HepG2 (cell line): ENCODE results near the gene AHSG. TPM values are rescaled to one million over a fixed set of nuclear protein-coding genes. Genes with fewer than 3 reads are reported as not detected.

Experiments
- AGO1 ChIP-seq: fragments of 200-400 bp; formaldehyde crosslinking; IDR thresholded peaks from 2 replicates; pipeline ENCODE4 v1.6.1; 2017; ENCODE audit warnings: mild to moderate bottlenecking, low read depth, low read length, moderate library complexity; ENCODE audit not compliant: poor library complexity, severe bottlenecking
- ATAD3A ChIP-seq: sonication (generic); formaldehyde crosslinking; IDR thresholded peaks from 2 replicates; pipeline ENCODE4 v1.4.0; 2020; ENCODE audit warnings: missing genetic modification reagents
- CEBPG ChIP-seq: IDR thresholded peaks from 2 replicates; pipeline ENCODE4 v1.6.1; 2016
- CHCHD3 ChIP-seq: sonication (generic); formaldehyde crosslinking; IDR thresholded peaks from 2 replicates; pipeline ENCODE4 v1.8.0; 2022; ENCODE audit warnings: mild to moderate bottlenecking, missing genetic modification reagents, moderate library complexity
- DRAP1 ChIP-seq: IDR thresholded peaks from 2 replicates; pipeline ENCODE4 v1.6.1; 2016; ENCODE audit warnings: missing genetic modification reagents, missing compliant biosample characterization
- HIC2 ChIP-seq: sonication (generic); formaldehyde crosslinking; IDR thresholded peaks from 2 replicates; pipeline ENCODE4 v1.9.0; 2022; ENCODE audit warnings: low read depth, missing genetic modification reagents
- KLF12 ChIP-seq: sonication (generic); formaldehyde crosslinking; IDR thresholded peaks from 2 replicates; pipeline ENCODE4 v1.4.0; 2020; ENCODE audit warnings: missing genetic modification reagents, borderline replicate concordance
- MTF1 ChIP-seq: sonication (generic); formaldehyde crosslinking; IDR thresholded peaks from 2 replicates; pipeline ENCODE4 v1.5.0; 2020; ENCODE audit warnings: missing genetic modification reagents
- NCOA1 ChIP-seq: sonication (generic); formaldehyde crosslinking; IDR thresholded peaks from 2 replicates; pipeline ENCODE4 v1.9.0; 2021; ENCODE audit warnings: missing genetic modification reagents
- PRMT3 ChIP-seq: sonication (generic); formaldehyde crosslinking; IDR thresholded peaks from 2 replicates; pipeline ENCODE4 v1.8.1; 2022; ENCODE audit warnings: low read depth, mild to moderate bottlenecking, moderate library complexity, missing genetic modification reagents, borderline replicate concordance
- RCOR2 ChIP-seq: IDR thresholded peaks from 2 replicates; pipeline ENCODE4 v1.6.1; 2016; ENCODE audit warnings: missing biosample characterization, missing genetic modification reagents
- RFX5 ChIP-seq: IDR thresholded peaks from 2 replicates; pipeline ENCODE4 v1.6.1; 2011; ENCODE audit warnings: low read depth, low read length, improper control_type of control experiment
- RXRB ChIP-seq: IDR thresholded peaks from 2 replicates; pipeline ENCODE4 v1.6.1; 2016; ENCODE audit warnings: borderline replicate concordance, missing genetic modification reagents, missing compliant biosample characterization
- SIN3A ChIP-seq: IDR thresholded peaks from 2 replicates; pipeline ENCODE4 v1.6.1; 2011; ENCODE audit warnings: low read depth, mild to moderate bottlenecking, control low read depth, low read length, borderline replicate concordance
- TRIM24 ChIP-seq: sonication (generic); formaldehyde crosslinking; IDR thresholded peaks from 2 replicates; pipeline ENCODE4 v1.8.0; 2022; ENCODE audit warnings: mild to moderate bottlenecking, missing genetic modification reagents
- ZFP91 ChIP-seq: sonication (generic); formaldehyde crosslinking; IDR thresholded peaks from 2 replicates; pipeline ENCODE4 v1.9.0; 2022; ENCODE audit warnings: missing genetic modification reagents, mild to moderate bottlenecking, borderline replicate concordance
- ZNF24 ChIP-seq: fragments of 450-650 bp; IDR thresholded peaks from 2 replicates; pipeline ENCODE4 v1.6.1; 2017; ENCODE audit warnings: antibody characterized with exemption, mild to moderate bottlenecking
- ZNF256 ChIP-seq: sonication (generic); formaldehyde crosslinking; conservative IDR thresholded peaks from 2 replicates; pipeline ENCODE4 v1.4.0; 2020; ENCODE audit warnings: missing genetic modification reagents
- ZNF263 ChIP-seq: sonication (generic); formaldehyde crosslinking; IDR thresholded peaks from 2 replicates; pipeline ENCODE4 v1.4.0; 2020; ENCODE audit warnings: missing genetic modification reagents
- ZNF274 ChIP-seq: sonication (generic); formaldehyde crosslinking; IDR thresholded peaks from 2 replicates; pipeline ENCODE4 v1.5.1; 2020; ENCODE audit warnings: mild to moderate bottlenecking, missing genetic modification reagents
- ZNF441 ChIP-seq: sonication (generic); formaldehyde crosslinking; IDR thresholded peaks from 2 replicates; pipeline ENCODE4 v1.7.0; 2021; ENCODE audit warnings: missing genetic modification reagents, borderline replicate concordance
- ZNF460 ChIP-seq: sonication (generic); formaldehyde crosslinking; IDR thresholded peaks from 2 replicates; pipeline ENCODE4 v1.5.1; 2020; ENCODE audit warnings: missing genetic modification reagents, mild to moderate bottlenecking, borderline replicate concordance
- ZNF570 ChIP-seq: sonication (generic); formaldehyde crosslinking; IDR thresholded peaks from 2 replicates; pipeline ENCODE4 v1.4.0; 2020; ENCODE audit warnings: mild to moderate bottlenecking, missing genetic modification reagents, borderline replicate concordance
- ZNF674 ChIP-seq: sonication (generic); formaldehyde crosslinking; IDR thresholded peaks from 2 replicates; pipeline ENCODE4 v1.5.0; 2020; ENCODE audit warnings: low read depth, mild to moderate bottlenecking, missing genetic modification reagents
- ZNF740 ChIP-seq: sonication (generic); formaldehyde crosslinking; IDR thresholded peaks from 2 replicates; pipeline ENCODE4 v1.4.0; 2020; ENCODE audit warnings: missing genetic modification reagents
- polyA plus RNA-seq, 8 experiments: library from polyadenylated mRNA; depleted of rRNA in 3 of 8; stranded (reverse) in 7 of 8; unstranded in 1 of 8; fragments of >200 nt; fragmentation: Illumina TruSeq in 4 of 8; extraction: Trizol in 4 of 8; gene quantifications; 2 replicates each; pipeline versions ENCODE4 v1.2.1 to v1.2.3, GENCODE V29; 2011 to 2016; ENCODE audit warnings: low read depth in 4 of 8, missing spikeins in 1 of 8, mixed read lengths in 1 of 8; ENCODE audit not compliant: insufficient read depth in 1 of 8
- total RNA-seq, 5 experiments: library from RNA; depleted of rRNA; stranded (reverse); fragments of >200 nt; fragmentation: Illumina TruSeq; extraction: Trizol; gene quantifications; 2 replicates each; pipeline ENCODE4 v1.2.3, GENCODE V29; 2016; ENCODE audit warnings: low read depth in 1 of 5
- TF ChIP-seq, protein P1 (sequence below): sonication (generic); formaldehyde crosslinking; IDR thresholded peaks from 2 replicates; pipeline ENCODE4 v1.4.0; 2020; ENCODE audit warnings: mild to moderate bottlenecking, missing genetic modification reagents

AHSG gene
- total and polyA plus RNA-seq, 2 of the 13 experiments (the other 11 are each of a cell fraction or from before 2014, with no cell fraction given), result 2,043 to 19,152 TPM

- TF ChIP-seq ZNF24 (no peak), AGO1 (peak; percentile 92), ZNF570 (CRISPR knock-in tag) (no peak), DRAP1 (no peak), SIN3A (no peak), ZNF740 (CRISPR knock-in tag) (no peak; the same call in 1 of the 2 replicates), ZNF674 (CRISPR knock-in tag) (0 out of 2 replicates have a peak, but pooled peaks have one; percentile 48), RXRB (CRISPR knock-in tag) (0 out of 2 replicates have a peak, but pooled peaks have one; percentile 30), KLF12 (CRISPR knock-in tag) (peak; percentile 35; the same call in 1 of the 2 replicates), ZNF441 (CRISPR knock-in tag) (no peak), ZNF256 (peak; percentile 7; the same call in 1 of the 2 replicates), NCOA1 (CRISPR knock-in tag) (peak; percentile 75), HIC2 (CRISPR knock-in tag) (peak; percentile 30; the same call in 1 of the 2 replicates), ZFP91 (peak; percentile 87; the same call in 1 of the 2 replicates), ZNF274 (CRISPR knock-in tag) (no peak; the same call in 1 of the 2 replicates), MTF1 (no peak), CEBPG (CRISPR knock-in tag) (no peak), ATAD3A (CRISPR knock-in tag) (no peak), TRIM24 (CRISPR knock-in tag) (no peak), PRMT3 (CRISPR knock-in tag) (peak; percentile 83), ZNF460 (CRISPR knock-in tag) (no peak), RFX5 (no peak), RCOR2 (CRISPR knock-in tag) (no peak), ZNF263 (no peak; the same call in 1 of the 2 replicates), CHCHD3 (0 out of 2 replicates have a peak, but pooled peaks have one; percentile 39)
- TF ChIP-seq, protein P1, sequence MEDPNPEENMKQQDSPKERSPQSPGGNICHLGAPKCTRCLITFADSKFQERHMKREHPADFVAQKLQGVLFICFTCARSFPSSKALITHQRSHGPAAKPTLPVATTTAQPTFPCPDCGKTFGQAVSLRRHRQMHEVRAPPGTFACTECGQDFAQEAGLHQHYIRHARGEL (CRISPR knock-in tag), result peak; percentile 87; the same call in 1 of the 2 replicates
Measured at GRCh38 chr3:186620213-186621092, 7.6 kb downstream of the AHSG start (continued).
